GM23338 (cell line): ENCODE measurements around the gene NECTIN1.

Experiments used
- CREB1 ChIP-seq: fragments of 250-450 bp; sonication (Bioruptor Pico); IDR thresholded peaks from 2 replicates; pipeline ENCODE4 v1.5.0; 2020; ENCODE audit warnings: low read depth, mild to moderate bottlenecking, moderate library complexity
- CTCF ChIP-seq, 2 experiments: fragments of 200-600 bp in 1 of 2; sonication (generic) in 1 of 2; conservative IDR thresholded peaks; 2 replicates each; pipeline versions ENCODE4 v1.5.1 to v1.6.1; 2016 to 2017; ENCODE audit warnings: antibody characterized with exemption in 2 of 2, low read depth in 2 of 2, mild to moderate bottlenecking in 2 of 2, moderate library complexity in 1 of 2
- EZH2 ChIP-seq: fragments of 200-600 bp; sonication (generic); IDR thresholded peaks from one replicate; pipeline ENCODE4 v1.8.0; 2017; ENCODE audit warnings: antibody characterized with exemption, mild to moderate bottlenecking, low read depth; ENCODE audit not compliant: unreplicated experiment
- POLR2AphosphoS5 ChIP-seq: IDR thresholded peaks from 2 replicates; pipeline ENCODE4 v1.6.1; 2016; ENCODE audit warnings: antibody characterized with exemption, low read depth

GRCh38 chr11:119754656-119755355 is 25.8 kb upstream of the NECTIN1 start:
- no peak for TF ChIP-seq CTCF (conservative IDR thresholded peaks at IDR 0.05; ENCODE audit: low read depth in 2 of 2)
- no peak for TF ChIP-seq CREB1 (CRISPR knock-in tag)
- no peak for TF ChIP-seq POLR2AphosphoS5
- TF ChIP-seq EZH2, result no peak
